Activated CD8-positive, alpha-beta memory T cell treated with anti-CD3 and anti-CD28 coated beads for 48 hours (primary cell): ENCODE data around the gene AP2A2.

Source experiments
- DNase-seq, 3 experiments: peaks; one replicate each; pipeline ENCODE4 v3.0.0-alpha.2; 2020; ENCODE audit warnings: low read depth in 2 of 3, low spot score in 2 of 3

AP2A2 gene

DNA sequence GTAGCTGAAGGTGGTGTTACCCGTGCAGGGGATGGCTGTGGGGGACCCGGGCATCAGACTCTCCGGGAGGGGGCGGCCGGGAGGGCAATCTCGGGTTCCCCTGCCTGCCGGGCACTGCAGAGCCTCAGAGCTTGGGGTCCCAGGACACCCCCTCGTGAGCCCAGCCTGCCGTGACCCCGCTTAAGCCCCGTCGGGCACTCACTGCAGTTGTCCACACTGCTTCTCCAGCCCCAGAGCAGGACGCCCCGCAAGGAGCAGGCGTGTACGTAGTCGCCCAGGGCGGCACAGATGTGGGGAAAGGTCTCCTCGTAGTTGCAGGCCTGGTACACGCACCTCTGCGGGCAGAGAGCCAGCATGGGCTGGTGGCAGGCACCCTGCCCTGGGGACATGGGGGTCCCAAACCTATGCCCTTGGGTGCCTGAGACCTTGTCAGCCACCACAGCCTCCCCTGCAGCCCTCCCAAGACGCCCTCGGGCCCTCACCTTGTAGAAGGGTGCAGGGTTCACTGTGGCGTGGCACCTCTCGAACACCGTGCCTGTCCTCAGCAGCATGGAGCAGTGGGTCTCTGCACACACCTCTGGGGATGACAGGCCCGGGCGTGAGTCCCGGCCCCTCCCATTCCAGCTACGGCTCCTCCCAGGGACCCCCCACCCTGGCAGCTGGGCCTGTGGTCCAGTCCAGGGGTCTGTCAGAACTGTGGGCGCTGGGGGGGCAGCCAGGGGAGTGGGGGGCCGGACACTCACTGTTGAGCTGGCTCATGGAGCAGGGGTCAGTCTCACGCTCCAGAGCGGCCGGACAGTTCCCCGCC is 102.0 kb downstream of the AP2A2 start:
- no peak for DNase-seq

DNA sequence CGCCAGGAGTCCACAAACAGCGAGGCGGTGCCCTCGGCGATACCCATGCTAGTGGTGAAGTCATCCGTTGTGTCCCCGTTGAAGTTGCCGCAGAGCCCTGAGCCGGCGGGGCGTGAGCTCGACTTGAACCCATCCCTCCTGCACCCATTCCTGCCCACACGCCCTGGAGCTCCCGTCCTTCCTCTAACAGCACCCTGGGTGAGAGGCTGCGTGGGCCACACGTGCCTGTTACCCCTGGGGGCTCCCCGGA is 102.5 kb downstream of the AP2A2 start:
- DNase-seq = no peak

DNA sequence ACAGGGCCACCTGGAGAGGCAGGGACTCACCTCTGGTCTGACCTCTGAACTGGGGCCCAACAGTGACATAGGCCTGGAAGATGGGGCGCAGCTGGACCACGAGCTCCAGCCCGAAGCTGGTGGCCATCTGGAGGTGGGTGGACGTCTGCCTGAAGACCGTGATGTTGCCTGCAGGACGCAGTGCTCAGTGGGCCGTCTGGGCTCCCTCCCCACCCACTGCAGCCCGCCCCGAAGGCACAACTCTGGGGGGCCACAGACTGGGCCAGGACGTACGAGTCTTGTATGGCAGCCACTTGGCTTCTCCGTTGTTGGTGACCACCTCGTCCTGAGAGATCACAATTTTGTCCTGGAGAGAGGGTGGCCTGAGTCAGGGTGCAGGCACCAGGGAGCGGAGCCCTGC is 102.9 kb downstream of the AP2A2 start:
- no peak for DNase-seq

DNA sequence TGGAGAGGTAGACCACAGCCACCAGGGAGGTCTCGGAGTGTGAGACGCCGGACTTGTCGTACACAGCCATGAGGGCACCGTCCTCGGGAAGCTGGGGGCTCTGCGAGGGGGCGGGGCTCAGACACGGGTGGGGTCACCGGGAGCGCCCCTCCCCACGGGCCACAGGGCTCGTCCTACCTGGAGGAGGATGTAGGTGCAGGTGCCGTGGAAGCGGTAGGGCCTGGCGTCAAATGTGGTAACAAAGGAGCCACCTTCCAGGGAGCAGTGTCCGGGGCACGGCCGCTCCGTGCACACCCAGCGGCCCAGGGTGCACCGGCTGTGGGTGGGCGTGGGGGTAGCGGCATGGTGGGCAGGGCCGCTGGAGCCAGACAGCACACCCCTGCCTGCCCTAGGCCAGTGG is 103.4 kb downstream of the AP2A2 start:
- DNase-seq = no peak

DNA sequence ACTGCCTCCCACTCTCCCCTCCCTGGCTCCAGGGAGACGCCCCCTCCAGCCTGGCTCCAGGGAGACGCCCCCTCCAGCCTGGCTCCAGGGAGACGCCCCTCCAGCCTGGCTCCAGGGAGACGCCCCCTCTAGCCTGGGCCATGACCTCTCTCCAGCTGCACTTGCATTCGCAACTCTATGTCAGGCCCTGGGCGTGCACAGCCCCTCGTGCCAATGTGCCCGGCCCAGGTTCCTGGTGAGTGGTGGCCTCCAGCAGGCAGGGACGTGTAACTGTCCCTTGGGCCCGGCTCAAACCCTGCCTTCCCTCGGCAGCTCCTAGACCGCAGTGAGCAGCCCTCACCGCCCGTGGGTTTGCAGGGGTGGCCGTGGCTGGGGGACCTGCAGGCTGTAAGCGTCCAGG is 104.0 kb downstream of the AP2A2 start:
- no peak for DNase-seq

DNA sequence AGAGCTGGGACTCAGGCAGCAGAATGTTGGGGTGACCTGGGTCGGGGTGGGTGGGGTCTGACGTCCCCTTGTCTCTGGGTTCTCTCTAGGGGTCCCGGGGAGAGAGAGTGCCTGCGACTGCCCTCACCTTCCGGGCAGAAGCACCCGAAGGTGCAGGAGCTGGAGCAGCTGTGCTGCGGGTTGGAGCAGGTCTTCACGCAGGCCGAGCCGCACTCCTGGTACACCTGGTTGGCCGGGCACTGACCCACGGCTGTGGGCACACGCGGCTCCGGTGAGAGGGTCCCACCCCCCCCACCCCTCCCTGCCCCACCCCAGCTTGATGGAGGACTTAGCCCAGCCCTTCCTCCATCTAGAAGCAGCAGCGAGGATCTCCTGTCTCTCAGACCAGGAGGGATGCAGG is 104.4 kb downstream of the AP2A2 start:
- no peak for DNase-seq

DNA sequence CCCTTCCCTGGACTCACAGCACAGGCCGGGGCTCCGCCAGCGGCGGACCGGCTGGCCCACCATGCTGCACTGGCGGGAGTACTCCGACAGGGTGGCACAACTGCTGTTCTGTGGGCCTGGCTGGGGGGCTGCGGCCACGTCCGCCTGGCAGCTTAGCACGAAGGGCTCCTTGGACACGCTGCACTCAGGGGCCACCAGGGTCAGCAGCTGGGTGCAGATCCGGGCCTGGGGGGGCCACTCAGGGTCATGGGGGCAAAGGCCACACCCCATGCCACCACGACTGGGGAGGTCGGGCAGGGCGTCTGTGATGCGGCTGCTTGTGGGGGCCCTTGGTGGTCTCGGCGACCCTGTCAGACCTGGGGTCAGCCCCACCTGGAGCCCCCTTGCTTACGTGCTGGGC is 104.9 kb downstream of the AP2A2 start:
- no peak for DNase-seq

DNA sequence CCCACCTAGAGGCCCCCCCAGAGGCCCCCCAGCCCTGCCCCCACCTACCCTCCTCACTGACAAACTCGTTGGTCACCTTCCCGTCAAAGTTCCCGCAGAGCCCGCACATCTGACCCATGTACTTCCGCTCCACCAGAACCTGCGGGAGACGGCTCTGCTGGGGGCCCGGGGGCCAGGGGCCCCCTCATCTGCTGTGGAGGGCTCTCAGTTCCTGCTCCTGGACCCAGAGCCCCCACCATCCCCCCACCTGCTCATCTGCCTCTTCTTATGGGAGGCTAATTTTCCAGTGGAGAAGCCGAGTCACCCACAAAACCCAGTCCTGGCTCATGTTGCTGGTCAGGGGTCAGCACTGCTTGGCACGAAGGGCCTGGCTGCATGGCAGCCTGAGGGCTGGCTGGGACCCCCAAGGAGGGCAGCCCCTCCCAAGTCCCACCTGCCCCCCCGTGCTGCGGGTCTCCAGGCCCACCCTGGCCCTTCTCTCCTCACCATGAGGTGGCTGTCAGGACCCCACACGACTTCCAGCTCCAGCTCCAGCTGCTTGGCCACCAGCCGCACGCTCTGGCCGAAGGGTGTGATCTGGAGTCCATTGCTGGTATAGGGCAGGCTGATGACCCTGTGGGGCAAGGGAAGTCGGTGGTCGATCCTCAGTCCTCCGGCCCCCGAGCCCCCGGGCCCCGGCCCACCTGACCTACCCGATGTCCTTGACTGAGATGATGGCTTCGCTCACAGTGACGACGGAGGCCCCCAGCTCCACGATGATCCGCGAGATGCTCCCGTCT is 105.6 kb downstream of the AP2A2 start:
- no peak for DNase-seq

DNA sequence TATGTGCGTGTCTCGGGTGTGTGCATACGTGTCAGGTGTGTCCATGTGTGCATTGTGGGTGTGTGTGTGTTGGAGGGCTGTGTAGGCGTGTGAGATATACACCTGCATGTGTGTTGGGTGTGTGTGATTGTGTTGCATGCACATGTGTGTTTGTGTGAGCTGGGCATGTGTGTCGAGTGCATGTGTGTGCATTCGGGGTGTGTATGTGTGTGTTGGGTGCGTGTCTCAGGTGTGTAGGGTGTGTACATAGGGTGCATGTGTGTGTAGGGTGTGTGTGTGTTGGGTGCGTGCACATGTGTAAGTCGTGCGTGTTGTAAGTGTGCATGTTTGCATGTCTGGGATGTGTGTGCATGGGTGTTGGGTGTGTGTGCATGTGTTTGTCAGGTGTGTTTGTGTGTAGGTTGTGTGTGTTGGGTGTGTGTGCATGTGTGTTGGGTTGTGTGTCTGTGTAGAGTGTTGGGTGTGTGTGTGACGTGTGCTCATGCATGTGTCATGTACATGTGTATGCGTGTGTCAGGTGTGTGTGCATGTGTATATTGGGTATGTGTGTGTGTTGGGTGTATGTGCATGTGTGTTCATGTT is 106.7 kb downstream of the AP2A2 start:
- DNase-seq = no peak

DNA sequence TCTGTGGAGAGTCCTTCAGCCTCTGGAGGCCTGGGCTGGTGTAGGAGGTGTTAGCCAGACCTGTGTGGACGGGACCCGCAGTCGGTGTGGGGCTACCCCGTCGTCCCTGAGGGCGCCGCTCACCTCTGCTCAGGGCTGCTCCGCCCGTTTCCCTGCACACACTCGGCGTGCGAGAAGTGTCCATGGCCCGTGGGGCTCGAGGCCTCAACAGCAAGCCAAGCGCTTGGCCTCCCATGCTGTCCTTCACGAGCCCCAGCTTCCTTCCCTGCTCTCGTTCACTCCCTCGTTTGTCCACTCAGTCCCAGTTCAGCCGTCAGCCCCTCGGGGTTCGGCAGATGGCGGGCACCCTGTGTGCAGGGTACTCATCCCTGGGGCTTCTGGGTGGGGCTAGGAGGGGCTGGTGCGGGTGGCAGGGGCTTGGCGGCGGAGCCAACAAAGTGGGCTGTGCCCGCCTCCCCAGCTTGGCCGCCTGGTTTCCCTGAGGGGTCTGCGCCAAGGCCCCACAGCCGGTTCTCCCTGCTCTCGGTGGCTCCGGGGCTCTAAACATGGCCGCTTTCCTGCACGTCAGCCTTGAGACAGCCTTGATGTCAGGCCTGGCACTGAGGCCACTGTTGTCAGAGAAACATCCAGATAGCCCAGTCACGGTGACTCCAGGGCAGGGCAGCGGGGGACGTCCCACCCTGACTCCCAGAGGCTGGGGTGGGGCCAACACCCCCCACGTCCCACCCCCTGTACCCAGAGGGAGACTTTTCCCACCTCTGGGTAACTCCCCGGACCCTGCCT is 107.5 kb downstream of the AP2A2 start:
- DNase-seq = no peak

DNA sequence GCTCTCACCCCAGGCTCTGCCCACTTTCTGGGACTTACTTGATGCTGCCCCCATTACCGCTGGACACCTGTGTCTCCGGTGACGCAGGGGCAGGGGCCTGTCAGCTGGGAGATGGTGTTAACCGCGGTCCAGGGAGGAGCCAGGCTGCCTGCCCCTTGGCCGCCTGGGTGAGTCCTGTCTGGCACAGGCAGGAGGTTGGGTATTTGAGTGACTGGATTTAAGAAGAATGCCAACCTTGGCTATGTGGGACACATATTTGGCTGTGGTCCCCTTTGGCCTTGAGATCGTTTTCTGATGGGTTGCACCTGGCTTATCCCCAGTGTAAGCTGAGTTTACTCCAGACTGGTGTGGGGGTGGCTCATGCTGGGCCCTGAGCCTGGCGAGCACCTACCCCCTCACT is 108.3 kb downstream of the AP2A2 start:
- DNase-seq = no peak

DNA sequence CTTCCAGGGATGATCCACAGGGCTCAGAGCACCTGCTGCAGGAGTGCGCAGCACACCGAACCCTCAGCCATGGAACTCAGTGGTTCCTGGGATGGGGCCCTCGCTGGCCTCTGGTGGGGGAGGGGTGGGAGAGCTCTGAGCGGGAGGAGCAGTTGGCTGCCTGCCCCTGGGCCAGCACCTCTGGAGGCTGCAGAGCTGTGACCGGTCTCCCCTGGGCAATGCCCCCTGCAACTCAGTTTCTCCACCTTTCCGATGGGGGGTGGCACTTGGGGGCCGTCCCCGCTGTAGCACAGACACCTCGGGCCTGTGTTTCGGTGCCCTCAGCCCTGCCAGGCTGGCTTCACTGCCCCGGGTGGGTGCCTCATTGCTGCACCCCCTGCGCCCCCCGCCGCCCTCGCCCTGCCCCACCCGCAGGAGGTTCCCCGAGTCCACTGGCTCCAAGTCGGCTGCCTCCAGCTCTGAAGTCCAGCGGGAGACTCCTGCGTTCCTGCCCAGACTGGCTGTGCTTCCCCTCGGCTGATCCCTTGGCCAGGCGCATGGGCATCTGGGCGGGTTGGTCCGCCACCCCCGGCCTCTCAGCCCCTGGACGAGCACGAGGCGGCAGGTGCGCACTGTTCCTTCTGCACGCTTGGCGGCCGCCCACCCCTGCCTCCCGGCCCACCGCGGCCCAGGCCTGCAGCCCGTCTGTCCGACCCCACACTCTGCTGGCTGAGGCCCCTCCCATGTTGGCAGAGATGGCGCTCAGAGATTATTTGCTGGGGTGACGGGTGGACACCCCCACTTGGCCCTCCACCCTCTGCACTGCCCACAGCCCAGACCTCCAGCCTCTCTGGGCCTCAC is 109.0 kb downstream of the AP2A2 start:
- DNase-seq = no peak

DNA sequence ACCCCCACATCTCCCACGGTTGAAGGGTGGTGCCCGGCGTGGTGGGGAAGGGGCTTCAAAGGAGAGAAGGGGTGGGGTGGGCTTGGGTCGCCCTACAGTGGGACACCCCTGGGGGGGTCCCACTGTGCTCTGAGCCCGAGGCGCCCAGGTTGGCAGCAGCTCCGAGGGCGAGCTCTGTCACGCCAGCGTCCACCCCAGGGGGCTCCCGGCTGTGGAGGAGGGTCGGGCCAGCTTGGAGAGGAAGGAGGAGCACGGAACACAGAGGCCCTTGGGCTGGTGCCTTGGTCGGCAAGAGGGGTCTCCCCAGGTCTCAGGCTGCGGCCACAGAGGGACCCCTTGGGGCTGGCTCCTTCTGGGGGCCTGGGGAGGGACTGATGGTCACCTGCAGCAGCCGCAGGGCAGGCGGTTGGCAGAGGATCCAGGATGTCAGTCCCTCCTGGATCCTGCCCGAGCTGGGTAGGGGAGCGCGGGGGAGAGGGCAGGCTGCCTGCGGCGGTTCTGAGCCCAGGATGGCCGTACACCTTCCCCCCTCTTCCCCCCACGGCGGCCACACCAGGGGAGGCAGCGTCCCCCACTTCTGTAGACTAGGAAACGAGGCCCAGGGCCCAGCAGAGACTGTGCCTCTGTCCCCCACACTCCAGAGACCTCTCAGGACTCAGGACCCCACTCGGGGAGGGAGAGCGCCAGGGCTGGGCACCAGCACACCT is 110.1 kb downstream of the AP2A2 start:
- DNase-seq = no peak

DNA sequence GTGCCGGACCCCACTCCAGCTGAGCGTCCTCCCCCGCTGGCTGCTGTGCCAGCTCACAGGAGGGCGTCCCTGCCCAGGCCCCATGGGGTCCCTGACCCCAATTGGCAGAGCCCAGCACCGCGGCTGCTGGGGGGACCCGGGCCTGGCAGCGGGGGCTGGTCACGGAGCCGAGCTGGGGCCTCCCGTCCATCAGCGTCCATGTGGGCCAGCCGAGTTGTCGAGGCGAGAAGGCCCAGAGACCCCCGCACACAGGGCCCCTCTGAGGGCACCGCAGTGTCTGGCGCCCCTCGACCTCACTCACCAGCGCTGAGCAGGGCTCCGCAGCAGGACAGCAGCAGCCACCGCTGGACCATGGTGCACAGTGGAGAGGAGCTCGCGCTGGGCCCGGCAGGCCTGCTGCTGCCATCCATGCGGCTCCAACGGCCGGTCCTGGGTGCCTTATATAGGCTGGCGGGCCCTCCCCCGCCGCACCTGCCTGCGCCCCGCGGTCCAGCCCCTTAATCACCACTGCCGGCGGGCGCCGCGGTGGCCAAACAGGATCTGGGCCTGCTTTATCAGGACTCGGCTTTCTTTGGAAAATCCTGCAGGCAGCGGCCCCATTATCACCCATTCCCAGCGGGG is 110.7 kb downstream of the AP2A2 start, which contains the start of gene MUC6:
MUC6 (minus strand) TSS at position 416 of the 621 bp plus-strand sequence; CDS start at position 353, 63 bp downstream.
- DNase-seq = no peak

DNA sequence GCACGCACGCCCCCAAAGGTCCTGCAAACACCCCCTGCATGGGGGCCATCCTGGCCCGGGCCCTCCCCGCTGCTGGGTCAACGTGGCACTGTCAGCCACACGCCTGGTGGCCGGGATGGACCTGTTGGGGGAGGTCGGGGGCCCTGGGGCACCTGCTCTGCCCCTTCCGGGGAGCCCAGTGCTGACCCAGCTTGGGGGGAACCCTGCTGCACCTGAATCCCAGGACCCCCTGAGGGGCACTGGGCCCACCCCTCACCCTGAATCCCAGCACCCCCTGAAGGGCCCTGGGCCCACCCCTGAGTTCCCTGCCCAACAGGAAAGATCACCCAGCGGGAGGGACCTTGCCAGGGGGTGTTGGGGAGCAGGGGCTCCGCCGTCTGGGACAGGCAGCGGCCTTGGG is 111.3 kb downstream of the AP2A2 start:
- DNase-seq = no peak

DNA sequence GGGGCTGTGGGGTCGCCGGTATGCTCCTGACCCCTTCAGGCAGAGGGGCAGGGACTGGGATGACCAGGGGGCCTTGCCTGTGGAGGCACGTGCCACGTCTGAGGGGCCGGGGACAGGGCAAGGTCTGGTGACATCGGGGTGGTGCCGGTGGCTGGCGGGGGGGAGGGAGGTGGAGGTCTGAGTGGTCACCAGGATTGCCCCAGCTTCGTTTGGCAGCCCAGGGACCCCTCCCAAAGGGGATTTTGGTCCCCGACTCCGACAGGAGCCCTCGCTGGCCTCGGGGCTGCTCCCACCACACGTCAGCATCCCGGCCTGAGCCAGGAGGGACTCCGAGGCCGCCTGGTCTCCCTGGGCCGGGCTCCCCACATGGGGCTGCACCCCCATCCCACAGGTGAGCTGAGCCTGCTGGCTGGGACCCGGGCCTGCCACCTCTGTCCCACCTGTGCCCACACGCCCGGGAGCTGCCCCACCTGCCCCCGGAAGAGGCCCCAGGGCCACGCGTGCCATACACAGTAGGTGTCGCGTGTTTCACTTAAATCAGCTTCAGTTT is 111.9 kb downstream of the AP2A2 start:
- DNase-seq = no peak

DNA sequence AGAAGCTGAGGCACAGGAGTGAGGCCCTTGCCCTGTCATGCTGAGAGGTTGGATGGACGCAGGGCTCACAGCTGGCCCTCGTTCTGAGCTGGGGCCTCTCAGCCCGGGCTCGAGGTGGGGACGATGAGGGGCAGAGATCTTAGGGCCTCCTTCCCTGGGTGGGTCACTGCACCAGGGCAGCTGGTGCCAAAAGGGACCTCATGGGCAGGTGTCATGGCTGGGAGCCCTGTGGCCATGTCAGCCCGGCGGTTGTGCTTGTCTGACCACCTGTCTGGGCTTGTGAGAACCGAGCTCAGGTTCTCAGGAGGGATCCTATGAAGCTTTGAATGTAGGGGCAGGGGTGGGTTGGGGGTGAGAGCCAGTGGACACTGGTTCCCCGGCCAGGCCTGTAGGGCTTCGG is 112.7 kb downstream of the AP2A2 start:
- DNase-seq = no peak

DNA sequence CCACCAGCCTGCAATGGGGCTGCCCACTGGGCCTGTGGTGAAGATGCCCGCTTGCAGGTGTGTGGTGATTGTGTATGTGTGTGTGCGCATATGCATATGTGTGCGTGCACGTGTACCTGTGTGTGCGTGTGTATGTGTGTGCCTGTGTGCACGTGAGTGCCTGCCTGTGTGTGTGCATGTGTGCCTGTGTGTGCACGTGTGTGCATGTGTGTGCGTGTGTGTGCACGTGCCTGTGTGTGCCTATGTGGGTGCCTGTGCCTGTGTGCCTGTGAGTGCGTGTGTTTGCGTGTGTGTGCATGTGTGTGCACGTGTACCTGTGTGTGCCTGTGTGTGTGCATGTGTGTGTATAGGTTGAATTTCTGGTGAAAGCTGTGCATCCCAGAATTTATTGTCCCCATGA is 113.3 kb downstream of the AP2A2 start:
- DNase-seq = no peak
